Spinal cord (tissue), 10 donors: ENCODE measurements around the gene PHOSPHO2. TPM values are rescaled to one million over a fixed set of nuclear protein-coding genes. Genes with fewer than 3 reads are reported as not detected.

Experiments used
- DNase-seq, 6 donors: peaks; one replicate each; pipeline versions ENCODE4 v3.0.0 to v3.0.0-alpha.2; 2013 to 2015; ENCODE audit warnings: low spot score in 6 of 6, low read depth in 4 of 6
- H3K27ac ChIP-seq: one replicate; pipeline ENCODE4 v1.5.1; 2013; ENCODE audit warnings: low read depth, low read length, control low read depth
- H3K27me3 ChIP-seq: one replicate; pipeline ENCODE4 v1.6.1; 2013; ENCODE audit warnings: low read length; ENCODE audit not compliant: control insufficient read depth, insufficient read depth
- H3K36me3 ChIP-seq: one replicate; pipeline ENCODE4 v1.6.1; 2013; ENCODE audit warnings: low read length; ENCODE audit not compliant: control insufficient read depth, insufficient read depth
- H3K4me1 ChIP-seq: one replicate; pipeline ENCODE4 v1.6.1; 2013; ENCODE audit warnings: low read length; ENCODE audit not compliant: control insufficient read depth, insufficient read depth
- H3K4me3 ChIP-seq: one replicate; pipeline ENCODE4 v1.5.1; 2013; ENCODE audit warnings: low read depth, low read length, control low read depth
- H3K9me3 ChIP-seq: one replicate; pipeline ENCODE4 v1.6.1; 2013; ENCODE audit warnings: low read length; ENCODE audit not compliant: control insufficient read depth, insufficient read depth
- WGBS: methylation state at CpG from one replicate; pipeline ENCODE4 v1.1.5; 2013; ENCODE audit warnings: missing lambda C conversion rate; ENCODE audit not compliant: insufficient coverage; 5-methylcytosine and 5-hydroxymethylcytosine counted together
- polyA plus RNA-seq, 2 donors: library from polyadenylated mRNA; unstranded; fragments of 120-200 nt; gene quantifications; one replicate each; pipeline ENCODE4 v1.2.1, GENCODE V29; 2013; ENCODE audit not compliant: insufficient read length in 2 of 2
- total RNA-seq, 2 donors: library from RNA; depleted of rRNA in 1 of 2; stranded (reverse); fragments of 120-200 nt in 1 of 2; fragments of >200 nt in 1 of 2; gene quantifications; one replicate each; pipeline versions ENCODE4 v1.2.3 to v1.2.4, GENCODE V29; 2013 to 2014
- donor health status: healthy.

PHOSPHO2 gene
- total and polyA plus RNA-seq, 4 donors = 8.7 to 11.7 (median 10.3) TPM

DNA sequence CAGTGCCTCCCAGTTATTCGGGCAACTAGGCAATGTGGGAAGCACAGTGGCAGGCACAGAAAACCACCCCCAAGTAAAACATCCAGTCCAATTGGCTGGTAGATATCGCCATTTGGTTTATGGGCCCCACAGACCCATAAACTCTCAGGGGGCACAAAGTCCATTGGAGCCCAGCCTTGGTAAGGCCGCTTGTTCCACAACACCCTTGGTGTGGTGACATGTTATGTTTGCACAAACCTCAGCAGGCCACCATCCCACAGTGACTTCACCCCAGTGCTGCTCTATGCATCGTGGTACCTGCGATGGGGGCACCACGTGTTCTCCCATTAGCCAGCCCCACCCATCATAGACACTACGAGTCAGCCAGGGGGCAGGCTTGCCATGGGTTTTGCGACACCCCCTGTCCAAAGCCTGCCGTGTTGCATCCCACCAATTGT, 18.5 kb downstream of the PHOSPHO2 start:
- Histone ChIP-seq H3K4me1 (peaks cover 22% of the 10 kb centered on the region), H3K4me3 (no peak overlapping the region), H3K27ac (no peak overlapping the region), H3K36me3 (no peaks in the 10 kb centered on the region), H3K9me3 (no peaks in the 10 kb centered on the region), H3K27me3 (no peaks in the 10 kb centered on the region)
- no peak for DNase-seq
- 97% methylated on average over 8 of the region's 9 CpGs for WGBS

DNA sequence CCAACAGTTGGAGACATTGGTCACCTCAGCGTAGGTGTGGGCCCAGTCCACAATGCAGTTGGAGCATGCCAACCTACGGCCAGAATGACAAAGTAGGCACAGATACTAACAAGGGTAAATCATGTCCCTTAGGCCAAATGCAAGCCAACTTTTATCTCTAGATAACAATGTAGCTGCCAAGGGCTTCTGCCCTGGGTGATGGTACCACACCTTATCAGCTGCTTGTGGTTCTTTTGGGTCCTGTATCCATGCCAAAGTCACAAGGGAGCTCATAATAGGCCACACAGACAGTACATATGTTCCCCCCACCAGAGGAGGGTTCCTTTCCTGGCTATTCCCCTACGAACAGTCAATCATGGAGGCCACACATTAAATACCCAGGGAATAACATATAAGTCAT, 19.1 kb downstream of the PHOSPHO2 start:
- Histone ChIP-seq H3K4me3 (no peak overlapping the region), H3K36me3 (no peaks in the 10 kb centered on the region), H3K27me3 (no peaks in the 10 kb centered on the region), H3K9me3 (no peaks in the 10 kb centered on the region), H3K4me1 (peaks cover 22% of the 10 kb centered on the region), H3K27ac (no peak overlapping the region)
- 100% methylated on average over 2 of the region's 3 CpGs for WGBS
- DNase-seq = no peak

DNA sequence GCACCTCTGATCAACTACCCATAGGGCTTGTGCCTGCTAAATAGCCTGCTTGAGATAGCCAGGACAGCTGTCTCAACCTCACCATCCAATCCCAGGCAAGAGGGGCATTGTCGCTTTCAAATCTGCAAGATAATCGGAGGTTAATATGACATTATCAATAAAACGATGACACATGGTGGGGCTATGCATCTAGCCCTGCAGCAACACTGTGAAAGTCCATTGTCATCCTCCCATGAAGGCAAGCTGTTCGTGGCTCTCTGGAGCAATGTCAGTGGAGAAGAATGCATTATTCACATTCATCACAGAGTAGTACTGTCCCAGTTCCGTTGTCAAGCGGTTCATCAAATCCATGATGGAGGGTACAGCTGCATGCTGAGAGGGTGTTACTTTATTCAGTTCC, 20.4 kb downstream of the PHOSPHO2 start:
- no peak overlapping the region for H3K27ac ChIP-seq
- H3K36me3 ChIP-seq = no peaks in the 10 kb centered on the region
- no peaks in the 10 kb centered on the region for H3K9me3 ChIP-seq
- peaks cover 22% of the 10 kb centered on the region for H3K4me1 ChIP-seq
- DNase-seq = peak in 2 of 6 donors; percentile 16 to 35
- no peaks in the 10 kb centered on the region for H3K27me3 ChIP-seq
- no peak overlapping the region for H3K4me3 ChIP-seq
- WGBS = 20% methylated on average over 1 of the region's 6 CpGs

DNA sequence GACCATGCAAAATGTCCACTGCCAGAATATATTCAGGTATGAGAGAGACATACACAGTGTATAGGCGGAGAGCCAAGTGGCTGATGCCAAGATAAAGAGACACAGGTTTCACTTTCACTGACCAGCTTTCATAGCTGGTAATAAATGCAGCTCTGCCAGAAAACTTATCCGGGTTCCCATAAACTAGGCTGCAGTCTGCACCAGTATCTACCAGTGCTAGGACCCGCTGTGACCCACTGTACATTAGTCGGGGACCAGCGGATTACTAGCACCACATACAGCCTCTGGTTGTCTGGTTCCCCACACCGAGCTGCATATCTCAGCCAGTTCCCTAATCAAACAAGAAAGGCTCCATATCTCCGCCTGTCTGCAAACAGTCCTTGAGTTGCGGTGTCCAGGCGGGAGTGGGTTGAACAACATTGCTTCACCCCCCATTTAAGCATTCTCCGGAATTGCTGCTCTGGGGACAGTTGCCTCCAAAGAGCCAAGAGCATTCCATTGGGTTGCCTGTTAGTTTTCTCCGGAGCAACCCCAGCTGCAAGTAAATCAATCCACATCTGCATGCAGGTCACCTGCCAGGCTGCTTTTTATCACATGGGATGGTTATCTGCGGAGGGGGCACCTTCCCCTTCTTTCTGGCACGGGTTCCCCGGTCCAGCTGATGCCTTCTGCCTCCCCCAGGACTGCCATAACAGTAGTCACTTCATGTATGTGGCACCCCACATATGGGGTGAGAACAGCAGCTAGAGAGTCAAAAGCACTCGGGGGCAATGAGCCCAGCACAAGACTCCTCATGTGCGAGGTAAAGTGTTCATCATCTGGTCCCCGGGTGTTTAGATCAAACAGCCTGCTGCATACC, 21.3 kb downstream of the PHOSPHO2 start:
- WGBS = 36% methylated on average over 14 of the region's 17 CpGs
- Histone ChIP-seq H3K9me3 (no peaks in the 10 kb centered on the region), H3K4me3 (no peak overlapping the region), H3K36me3 (no peaks in the 10 kb centered on the region), H3K27me3 (no peaks in the 10 kb centered on the region), H3K4me1 (peaks cover 22% of the 10 kb centered on the region), H3K27ac (no peak overlapping the region)
- peak in 2 of 6 donors; percentile 36 to 37 for DNase-seq

DNA sequence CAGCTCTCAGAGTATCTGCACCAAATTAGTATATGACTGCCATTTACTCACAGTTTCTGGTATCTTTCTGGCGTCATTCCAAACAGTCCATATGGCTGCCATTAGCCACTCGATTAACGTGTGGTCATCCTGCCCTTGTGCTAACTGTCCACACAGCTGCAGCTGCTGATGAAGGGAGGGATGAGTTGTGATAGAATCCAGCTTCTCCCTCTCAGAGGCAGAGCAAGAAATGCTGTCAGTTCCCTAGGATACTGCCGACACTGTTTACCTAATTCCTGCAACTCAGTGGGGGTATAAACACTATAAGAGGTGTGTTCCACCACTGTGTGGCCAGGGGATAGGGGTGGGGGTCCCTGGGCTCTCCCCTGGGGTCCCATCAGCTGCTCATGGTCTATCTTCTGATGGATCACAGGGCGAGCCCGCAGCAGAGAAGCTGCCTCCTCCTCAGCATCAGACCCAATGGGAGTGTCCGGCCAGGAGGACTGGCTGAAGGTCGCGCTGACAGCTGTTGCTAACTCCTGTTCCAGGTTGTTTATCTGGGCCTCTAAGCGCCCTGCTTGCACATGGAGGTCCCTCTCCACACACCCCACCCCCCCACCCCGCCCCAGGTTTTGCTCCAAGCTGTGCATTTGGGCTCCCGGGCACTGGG, 22.1 kb downstream of the PHOSPHO2 start:
- H3K4me1 ChIP-seq = peaks cover 21% of the 10 kb centered on the region
- 57% methylated on average over 11 of the region's 12 CpGs for WGBS
- H3K4me3 ChIP-seq = no peak overlapping the region
- H3K36me3 ChIP-seq = no peaks in the 10 kb centered on the region
- H3K9me3 ChIP-seq = no peaks in the 10 kb centered on the region
- peak in 2 of 6 donors; percentile 54 to 68 for DNase-seq
- H3K27me3 ChIP-seq = no peaks in the 10 kb centered on the region
- no peak overlapping the region for H3K27ac ChIP-seq

DNA sequence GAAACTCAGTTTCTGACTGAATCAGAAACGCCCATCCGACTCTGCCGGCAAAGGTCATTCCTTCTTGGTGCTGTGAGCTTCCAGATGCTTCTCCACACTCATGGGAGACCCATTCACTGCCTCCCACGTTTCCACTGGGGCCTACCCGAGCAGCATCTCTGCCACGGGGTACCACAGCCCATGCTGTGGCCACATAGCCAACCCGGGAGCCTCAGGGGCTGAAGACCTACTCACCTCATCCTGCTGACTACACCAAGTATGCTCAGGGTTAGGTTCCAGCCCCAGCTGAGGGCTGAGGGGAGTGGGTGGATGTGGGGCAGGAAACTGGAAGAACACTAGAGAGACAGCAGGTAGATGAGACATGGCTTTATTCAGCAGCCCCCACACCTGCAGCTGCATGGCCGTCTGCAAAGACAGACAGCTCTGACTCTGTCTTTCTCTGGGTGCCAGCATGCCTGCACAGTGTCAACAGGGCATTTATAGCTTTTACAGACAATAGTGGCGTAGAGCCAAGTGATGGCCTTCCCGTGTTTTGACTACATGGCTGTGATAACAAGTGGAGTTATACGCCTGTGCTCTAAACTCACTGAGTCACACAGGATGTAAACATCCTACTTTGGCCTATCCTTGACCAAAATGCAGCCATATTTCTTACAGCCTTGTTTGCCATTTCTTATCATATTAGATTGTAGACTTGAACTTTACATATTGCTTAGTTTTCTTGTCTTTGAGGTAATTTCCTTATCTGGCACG, 22.8 kb downstream of the PHOSPHO2 start:
- no peaks in the 10 kb centered on the region for H3K36me3 ChIP-seq
- H3K27me3 ChIP-seq = no peaks in the 10 kb centered on the region
- 77% methylated on average over 7 of the region's 12 CpGs for WGBS
- H3K27ac ChIP-seq = no peak overlapping the region
- H3K9me3 ChIP-seq = no peaks in the 10 kb centered on the region
- peaks cover 18% of the 10 kb centered on the region for H3K4me1 ChIP-seq
- DNase-seq = peak in 2 of 6 donors; percentile 41 to 43
- no peak overlapping the region for H3K4me3 ChIP-seq

DNA sequence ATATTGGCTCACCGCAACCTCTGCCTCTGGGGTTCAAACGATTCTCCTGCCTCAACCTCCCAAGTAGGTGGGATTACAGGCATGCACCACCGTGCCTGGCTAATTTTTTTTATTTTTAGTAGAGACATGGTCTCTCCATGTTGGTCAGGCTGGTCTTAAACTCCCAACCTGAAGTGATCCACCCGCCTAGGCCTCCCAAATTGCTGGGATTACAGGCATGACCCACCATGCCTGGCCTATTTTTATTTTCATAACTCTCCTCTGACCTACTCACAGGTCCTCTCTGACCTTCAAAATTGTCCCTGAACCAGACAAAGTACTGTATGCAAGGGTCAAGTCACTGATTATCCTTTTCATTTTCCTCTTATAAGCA, 23.4 kb downstream of the PHOSPHO2 start:
- WGBS = 100% methylated on average over 1 of the region's 4 CpGs
- Histone ChIP-seq H3K4me1 (peaks cover 18% of the 10 kb centered on the region), H3K4me3 (no peak overlapping the region), H3K27ac (no peak overlapping the region), H3K27me3 (no peaks in the 10 kb centered on the region), H3K36me3 (no peaks in the 10 kb centered on the region), H3K9me3 (no peaks in the 10 kb centered on the region)
- no peak for DNase-seq

DNA sequence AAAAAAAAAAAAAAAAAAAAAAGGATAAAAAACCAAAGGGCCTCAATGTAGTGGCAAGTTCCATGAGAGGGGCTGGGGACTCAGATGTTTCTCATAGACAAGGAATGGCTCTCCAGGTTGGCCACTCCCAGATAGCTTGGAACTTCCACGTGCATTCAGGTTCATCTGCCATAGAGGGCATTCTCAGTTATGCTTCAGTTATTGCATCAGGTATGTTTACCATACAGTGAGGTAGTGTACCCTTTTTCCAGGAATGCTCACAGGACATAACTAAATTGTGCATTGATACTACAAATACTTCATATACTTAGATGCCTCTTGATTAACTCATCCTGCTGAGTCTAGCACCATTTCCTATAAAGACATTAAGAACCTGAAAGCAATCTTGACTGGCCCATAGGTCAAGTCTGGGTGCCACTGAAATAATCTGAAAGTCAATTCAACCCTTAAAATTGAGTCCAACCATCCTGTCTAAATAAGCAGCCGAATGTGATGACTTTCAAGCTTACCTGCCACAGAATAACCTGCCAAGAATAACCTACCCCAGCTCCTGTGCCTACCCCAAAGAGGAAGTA, 24.7 kb downstream of the PHOSPHO2 start:
- Histone ChIP-seq H3K27ac (no peak overlapping the region), H3K9me3 (no peaks in the 10 kb centered on the region), H3K4me1 (peaks cover 18% of the 10 kb centered on the region), H3K36me3 (no peaks in the 10 kb centered on the region), H3K4me3 (no peak overlapping the region), H3K27me3 (no peaks in the 10 kb centered on the region)
- 100% methylated on average over 1 of the region's 2 CpGs for WGBS
- no peak for DNase-seq

DNA sequence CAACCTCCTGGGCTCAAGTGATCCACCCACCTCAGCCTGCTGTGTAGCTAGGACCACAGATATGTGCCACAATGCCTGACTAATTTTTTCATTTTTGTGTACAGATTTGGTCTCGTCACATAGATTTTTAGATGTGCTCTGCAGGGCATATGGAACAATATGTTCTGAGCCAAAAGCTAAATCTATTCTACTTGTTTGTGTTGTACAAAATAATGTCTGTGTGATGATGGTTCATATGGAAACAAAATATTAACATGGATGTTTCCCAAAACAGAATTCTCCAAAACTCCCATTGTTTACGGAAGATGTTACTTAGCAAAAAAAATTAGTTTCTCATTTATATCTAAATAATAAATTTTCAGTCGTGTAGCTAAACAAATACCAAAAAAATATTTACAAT, 26.7 kb downstream of the PHOSPHO2 start:
- no peak for DNase-seq
- no peak overlapping the region for H3K4me3 ChIP-seq
- no peaks in the 10 kb centered on the region for H3K9me3 ChIP-seq
- H3K27me3 ChIP-seq = no peaks in the 10 kb centered on the region
- no peak overlapping the region for H3K27ac ChIP-seq
- H3K4me1 ChIP-seq = peaks cover 12% of the 10 kb centered on the region
- no CpG with 5 or more reads among the region's 3 CpGs for WGBS
- H3K36me3 ChIP-seq = no peaks in the 10 kb centered on the region
